HEK293 (cell line): ENCODE results near the gene LIN9.

Source experiments
- RBAK ChIP-seq: fragments of 450-650 bp; formaldehyde crosslinking; IDR thresholded peaks from 2 replicates; pipeline ENCODE4 v1.5.1; 2016; ENCODE audit warnings: missing biosample characterization, missing genetic modification characterization
- YY1 ChIP-seq: fragments of 450-650 bp; formaldehyde crosslinking; IDR thresholded peaks from 2 replicates; pipeline ENCODE4 v1.5.1; 2018; ENCODE audit warnings: missing biosample characterization, missing genetic modification characterization
- YY2 ChIP-seq: fragments of 450-650 bp; formaldehyde crosslinking; IDR thresholded peaks from 2 replicates; pipeline ENCODE4 v1.5.1; 2016; ENCODE audit warnings: missing biosample characterization, missing genetic modification characterization
- ZBTB7A ChIP-seq: fragments of 450-650 bp; formaldehyde crosslinking; IDR thresholded peaks from 2 replicates; pipeline ENCODE4 v1.5.1; 2016; ENCODE audit warnings: low read depth, missing biosample characterization, missing genetic modification characterization
- ZNF274 ChIP-seq, 2 experiments: fragments of 200-500 bp in 1 of 2; fragments of 450-650 bp in 1 of 2; sonication (Bioruptor generic) in 1 of 2; formaldehyde crosslinking in 1 of 2; IDR thresholded peaks; 2 replicates each; pipeline versions ENCODE4 v1.5.1 to v1.6.1; 2014 to 2016; ENCODE audit warnings: borderline replicate concordance in 1 of 2, inconsistent platforms in 1 of 2, low read length in 1 of 2, missing biosample characterization in 1 of 2, missing genetic modification characterization in 1 of 2
- ZNF324 ChIP-seq: fragments of 450-650 bp; formaldehyde crosslinking; IDR thresholded peaks from 2 replicates; pipeline ENCODE4 v1.5.1; 2016; ENCODE audit warnings: missing biosample characterization, missing genetic modification characterization
- ZNF433 ChIP-seq: fragments of 450-650 bp; formaldehyde crosslinking; IDR thresholded peaks from 2 replicates; pipeline ENCODE4 v1.5.1; 2016; ENCODE audit warnings: missing biosample characterization, missing genetic modification characterization, low read depth
- ZNF514 ChIP-seq: fragments of 450-650 bp; formaldehyde crosslinking; IDR thresholded peaks from 2 replicates; pipeline ENCODE4 v1.5.1; 2016; ENCODE audit warnings: missing biosample characterization, missing genetic modification characterization
- ZNF560 ChIP-seq: fragments of 450-650 bp; formaldehyde crosslinking; IDR thresholded peaks from 2 replicates; pipeline ENCODE4 v1.5.1; 2017; ENCODE audit warnings: missing biosample characterization, missing genetic modification characterization, borderline replicate concordance
- TF ChIP-seq, protein P1 (sequence below): fragments of 450-650 bp; formaldehyde crosslinking; IDR thresholded peaks from 2 replicates; pipeline ENCODE4 v1.5.1; 2016; ENCODE audit warnings: missing biosample characterization, missing genetic modification characterization
- TF ChIP-seq, protein P2 (sequence below): fragments of 450-650 bp; formaldehyde crosslinking; IDR thresholded peaks from 2 replicates; pipeline ENCODE4 v1.5.1; 2016; ENCODE audit warnings: missing biosample characterization, missing genetic modification characterization
- TF ChIP-seq, protein P3 (sequence below): fragments of 450-650 bp; formaldehyde crosslinking; IDR thresholded peaks from 2 replicates; pipeline ENCODE4 v1.5.1; 2016; ENCODE audit warnings: missing biosample characterization, missing genetic modification characterization

DNA sequence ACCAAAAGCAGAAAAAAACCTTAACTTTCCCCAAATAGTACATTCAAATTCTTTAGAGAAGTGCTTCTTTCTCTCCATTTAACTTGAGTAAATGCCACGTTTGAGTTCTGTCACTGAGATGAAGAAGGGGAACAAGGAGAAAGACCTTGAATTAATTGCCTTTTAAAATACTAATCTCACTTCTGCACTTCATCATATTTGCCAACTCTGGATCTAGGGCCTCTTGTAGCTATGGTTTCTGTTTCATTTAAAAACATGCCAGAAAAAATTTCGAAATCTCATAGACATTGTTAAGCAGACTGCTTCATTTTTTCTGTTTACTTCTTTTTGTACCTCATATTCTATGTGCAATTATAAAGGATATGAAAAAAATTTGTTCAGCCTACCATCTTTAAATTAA, 60.9 kb downstream of the LIN9 start:
- TF ChIP-seq, protein P1, sequence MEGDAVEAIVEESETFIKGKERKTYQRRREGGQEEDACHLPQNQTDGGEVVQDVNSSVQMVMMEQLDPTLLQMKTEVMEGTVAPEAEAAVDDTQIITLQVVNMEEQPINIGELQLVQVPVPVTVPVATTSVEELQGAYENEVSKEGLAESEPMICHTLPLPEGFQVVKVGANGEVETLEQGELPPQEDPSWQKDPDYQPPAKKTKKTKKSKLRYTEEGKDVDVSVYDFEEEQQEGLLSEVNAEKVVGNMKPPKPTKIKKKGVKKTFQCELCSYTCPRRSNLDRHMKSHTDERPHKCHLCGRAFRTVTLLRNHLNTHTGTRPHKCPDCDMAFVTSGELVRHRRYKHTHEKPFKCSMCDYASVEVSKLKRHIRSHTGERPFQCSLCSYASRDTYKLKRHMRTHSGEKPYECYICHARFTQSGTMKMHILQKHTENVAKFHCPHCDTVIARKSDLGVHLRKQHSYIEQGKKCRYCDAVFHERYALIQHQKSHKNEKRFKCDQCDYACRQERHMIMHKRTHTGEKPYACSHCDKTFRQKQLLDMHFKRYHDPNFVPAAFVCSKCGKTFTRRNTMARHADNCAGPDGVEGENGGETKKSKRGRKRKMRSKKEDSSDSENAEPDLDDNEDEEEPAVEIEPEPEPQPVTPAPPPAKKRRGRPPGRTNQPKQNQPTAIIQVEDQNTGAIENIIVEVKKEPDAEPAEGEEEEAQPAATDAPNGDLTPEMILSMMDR = no peak
- no peak for TF ChIP-seq ZNF514
- TF ChIP-seq YY2 (tag by site-specific recombination) = no peak
- no peak for TF ChIP-seq ZBTB7A (tag by site-specific recombination)
- TF ChIP-seq ZNF324 (tag by site-specific recombination) = no peak
- TF ChIP-seq, protein P2, sequence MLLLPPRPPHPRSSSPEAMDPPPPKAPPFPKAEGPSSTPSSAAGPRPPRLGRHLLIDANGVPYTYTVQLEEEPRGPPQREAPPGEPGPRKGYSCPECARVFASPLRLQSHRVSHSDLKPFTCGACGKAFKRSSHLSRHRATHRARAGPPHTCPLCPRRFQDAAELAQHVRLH = no peak
- TF ChIP-seq YY1 (tag by site-specific recombination) = no peak
- TF ChIP-seq, protein P3, sequence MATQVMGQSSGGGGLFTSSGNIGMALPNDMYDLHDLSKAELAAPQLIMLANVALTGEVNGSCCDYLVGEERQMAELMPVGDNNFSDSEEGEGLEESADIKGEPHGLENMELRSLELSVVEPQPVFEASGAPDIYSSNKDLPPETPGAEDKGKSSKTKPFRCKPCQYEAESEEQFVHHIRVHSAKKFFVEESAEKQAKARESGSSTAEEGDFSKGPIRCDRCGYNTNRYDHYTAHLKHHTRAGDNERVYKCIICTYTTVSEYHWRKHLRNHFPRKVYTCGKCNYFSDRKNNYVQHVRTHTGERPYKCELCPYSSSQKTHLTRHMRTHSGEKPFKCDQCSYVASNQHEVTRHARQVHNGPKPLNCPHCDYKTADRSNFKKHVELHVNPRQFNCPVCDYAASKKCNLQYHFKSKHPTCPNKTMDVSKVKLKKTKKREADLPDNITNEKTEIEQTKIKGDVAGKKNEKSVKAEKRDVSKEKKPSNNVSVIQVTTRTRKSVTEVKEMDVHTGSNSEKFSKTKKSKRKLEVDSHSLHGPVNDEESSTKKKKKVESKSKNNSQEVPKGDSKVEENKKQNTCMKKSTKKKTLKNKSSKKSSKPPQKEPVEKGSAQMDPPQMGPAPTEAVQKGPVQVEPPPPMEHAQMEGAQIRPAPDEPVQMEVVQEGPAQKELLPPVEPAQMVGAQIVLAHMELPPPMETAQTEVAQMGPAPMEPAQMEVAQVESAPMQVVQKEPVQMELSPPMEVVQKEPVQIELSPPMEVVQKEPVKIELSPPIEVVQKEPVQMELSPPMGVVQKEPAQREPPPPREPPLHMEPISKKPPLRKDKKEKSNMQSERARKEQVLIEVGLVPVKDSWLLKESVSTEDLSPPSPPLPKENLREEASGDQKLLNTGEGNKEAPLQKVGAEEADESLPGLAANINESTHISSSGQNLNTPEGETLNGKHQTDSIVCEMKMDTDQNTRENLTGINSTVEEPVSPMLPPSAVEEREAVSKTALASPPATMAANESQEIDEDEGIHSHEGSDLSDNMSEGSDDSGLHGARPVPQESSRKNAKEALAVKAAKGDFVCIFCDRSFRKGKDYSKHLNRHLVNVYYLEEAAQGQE (tag by site-specific recombination) = no peak
- TF ChIP-seq ZNF274 (IDR thresholded peaks at IDR 0.05; ENCODE audit: low read length) = no peak
- TF ChIP-seq ZNF274 (tag by site-specific recombination; IDR thresholded peaks at IDR 0.05; ENCODE audit: borderline replicate concordance) = no peak
- no peak for TF ChIP-seq RBAK (tag by site-specific recombination)
- TF ChIP-seq ZNF560 (tag by site-specific recombination) = no peak
- no peak for TF ChIP-seq ZNF433 (tag by site-specific recombination)
